Activated CD4-positive, alpha-beta T cell treated with anti-CD3 and anti-CD28 coated beads, Interleukin-2, Interleukin-6, amounts not matched to agents 100 ng/mL and 50 ng/mL, durations not matched to agents 16 hours and 8 hours (primary cell): Measurements from ENCODE around the gene FNTB.
"Not testable (repeated sequence)": the region's sequence is repeated elsewhere in the genome, so short reads cannot be mapped to it uniquely, and the experiment has no call there.

Experiments used
- DNase-seq: peaks from one replicate; pipeline ENCODE4 v3.0.0-alpha.2; 2020

FNTB gene

GRCh38 chr14:65019944-65020566 is 33.4 kb downstream of the FNTB start:
- peak; percentile 22 for DNase-seq

- DNase-seq: no peak
Observed at GRCh38 chr14:65024957-65025356, 38.3 kb downstream of the FNTB start.

- no peak for DNase-seq
Observed at GRCh38 chr14:65025818-65026217, 39.1 kb downstream of the FNTB start.

- DNase-seq: no peak
Observed at GRCh38 chr14:65026526-65026925, 39.8 kb downstream of the FNTB start.

- no peak for DNase-seq
Observed at GRCh38 chr14:65027127-65027799, 40.6 kb downstream of the FNTB start.

- DNase-seq: no peak
Observed at GRCh38 chr14:65028937-65029336, 42.2 kb downstream of the FNTB start.

GRCh38 chr14:65031321-65031720 is 44.6 kb downstream of the FNTB start:
- DNase-seq: not testable (repeated sequence)

- DNase-seq: no peak
Observed at GRCh38 chr14:65032319-65032718, 45.6 kb downstream of the FNTB start.

- DNase-seq: no peak
Observed at GRCh38 chr14:65033181-65033580, 46.5 kb downstream of the FNTB start.

GRCh38 chr14:65034021-65034420 is 47.3 kb downstream of the FNTB start:
- DNase-seq: no peak

- DNase-seq: no peak
Observed at GRCh38 chr14:65035049-65035448, 48.4 kb downstream of the FNTB start.

GRCh38 chr14:65038966-65039365 is 52.3 kb downstream of the FNTB start:
- no peak for DNase-seq

GRCh38 chr14:65040666-65041433 is 54.2 kb downstream of the FNTB start:
- DNase-seq: no peak

GRCh38 chr14:65041434-65041915 is 54.8 kb downstream of the FNTB start:
- DNase-seq: no peak

GRCh38 chr14:65042296-65042695 is 55.6 kb downstream of the FNTB start:
- DNase-seq: no peak

- DNase-seq: no peak
Observed at GRCh38 chr14:65042731-65043372, 56.2 kb downstream of the FNTB start.

GRCh38 chr14:65043893-65044595 is 57.3 kb downstream of the FNTB start:
- no peak for DNase-seq

- no peak for DNase-seq
Observed at GRCh38 chr14:65044596-65044959, 57.9 kb downstream of the FNTB start.

GRCh38 chr14:65045006-65045405 is 58.3 kb downstream of the FNTB start:
- DNase-seq: no peak

GRCh38 chr14:65045709-65046108 is 59.0 kb downstream of the FNTB start:
- DNase-seq: no peak

GRCh38 chr14:65052832-65053231 is 66.1 kb downstream of the FNTB start:
- DNase-seq: no peak

- DNase-seq: no peak
Observed at GRCh38 chr14:65053466-65053865, 66.8 kb downstream of the FNTB start.
